Temporal lobe (tissue), 2 donors: ENCODE data around the gene MED4. TPM values are rescaled to one million over a fixed set of nuclear protein-coding genes. Genes with fewer than 3 reads are reported as not detected.

Experiments
- small RNA-seq: library from RNA; depleted of rRNA; stranded (forward); fragments of <200 nt; gene quantifications from one replicate; pipeline ENCODE3, GENCODE V24; 2014; ENCODE audit warnings: low replicate concordance
- total RNA-seq: library from RNA; depleted of rRNA; stranded (reverse); fragments of >200 nt; gene quantifications from one replicate; pipeline ENCODE4 v1.2.3, GENCODE V29; 2014

Gene MED4
- total RNA-seq, 1 donor from 2014 or later, result 29.3 TPM

Small RNA genes within 50 kb of the gene (small RNA-seq; reads per million reads assigned to genes)
- gene POLR2KP2, result not detected

Other genes with a start within 250 kb of the MED4 start
- gene SUCLA2, start 93.8 kb downstream of the MED4 start, total RNA-seq, result 68.1 TPM
- gene NUDT15, start 57.4 kb downstream of the MED4 start, total RNA-seq, result 6.9 TPM
- 116 TPM for gene ITM2B, start 138.1 kb upstream of the MED4 start, total RNA-seq
- gene RB1, start 208.6 kb upstream of the MED4 start, total RNA-seq, result 32.2 TPM